PC-9 (cell line): ENCODE results near the gene RSBN1L. TPM values are rescaled to one million over a fixed set of nuclear protein-coding genes. Genes with fewer than 3 reads are reported as not detected.

ENCODE experiments used
- BruUV-seq: library from RNA; stranded (reverse); fragments of 400-500 nt; replicated peaks from 2 replicates; lab custom pipeline; 2021; lab: Mats Ljungman, UMichigan
- CTCF ChIA-PET: fragments of 300-600 bp; sonication (Branson Sonifier 250); formaldehyde crosslinking; loops from one replicate; lab custom pipeline; 2022; ENCODE audit warnings: antibody characterized with exemption; lab: Charles Lee
- POLR2A ChIA-PET: fragments of 300-600 bp; sonication (Branson Sonifier 250); formaldehyde crosslinking; loops from one replicate; lab custom pipeline; 2022; ENCODE audit warnings: antibody characterized with exemption; ENCODE audit not compliant: unreplicated experiment; lab: Charles Lee
- DNase-seq, 2 experiments: peaks; one replicate each; pipeline versions ENCODE4 v3.0.0 to v3.0.0-alpha.2; 2015 to 2022; ENCODE audit warnings: mixed read lengths in 1 of 2
- H2AFZ ChIP-seq: fragments of 200-600 bp; sonication (generic); 2 replicates; pipeline ENCODE4 v1.8.1; 2017; ENCODE audit warnings: antibody characterized with exemption
- H3F3A ChIP-seq: fragments of 200-600 bp; sonication (generic); 2 replicates; pipeline ENCODE4 v1.8.1; 2017; ENCODE audit warnings: antibody characterized with exemption, mild to moderate bottlenecking, low read depth; ENCODE audit not compliant: insufficient read depth
- H3K27ac ChIP-seq: fragments of 200-600 bp; sonication (generic); 2 replicates; pipeline ENCODE4 v1.6.1; 2016; ENCODE audit warnings: mixed run types
- H3K27me3 ChIP-seq: fragments of 200-600 bp; sonication (generic); 2 replicates; pipeline ENCODE4 v1.6.1; 2016; ENCODE audit warnings: low read depth, mixed run types; ENCODE audit not compliant: insufficient read depth
- H3K36me3 ChIP-seq: fragments of 200-600 bp; sonication (generic); 2 replicates; pipeline ENCODE4 v1.6.1; 2016; ENCODE audit warnings: low read depth, mixed run types
- H3K4me1 ChIP-seq: fragments of 200-600 bp; sonication (generic); replicated peaks from 2 replicates; pipeline ENCODE4 v1.6.1; 2016; ENCODE audit warnings: mixed run types; ENCODE audit not compliant: insufficient read depth
- H3K4me2 ChIP-seq: fragments of 200-600 bp; sonication (generic); 2 replicates; pipeline ENCODE4 v1.6.1; 2017; ENCODE audit warnings: mixed run types
- H3K4me3 ChIP-seq: fragments of 200-600 bp; sonication (generic); 2 replicates; pipeline ENCODE4 v1.6.1; 2016; ENCODE audit warnings: mixed run types
- H3K79me2 ChIP-seq: fragments of 200-600 bp; sonication (generic); 2 replicates; pipeline ENCODE4 v1.6.1; 2017; ENCODE audit warnings: low read depth, mixed run types
- H3K9me2 ChIP-seq: fragments of 200-600 bp; sonication (generic); 2 replicates; pipeline ENCODE4 v1.8.1; 2017; ENCODE audit warnings: mild to moderate bottlenecking; ENCODE audit not compliant: insufficient read depth
- H3K9me3 ChIP-seq: fragments of 200-600 bp; sonication (generic); 2 replicates; pipeline ENCODE4 v1.8.1; 2016; ENCODE audit warnings: low read depth; ENCODE audit not compliant: insufficient read depth
- H4K20me1 ChIP-seq: fragments of 200-600 bp; sonication (generic); 2 replicates; pipeline ENCODE4 v1.8.1; 2017; ENCODE audit not compliant: insufficient read depth
- CTCF ChIP-seq: fragments of 200-600 bp; sonication (generic); conservative IDR thresholded peaks from 2 replicates; pipeline ENCODE4 v1.6.1; 2017; ENCODE audit warnings: mixed run types, antibody characterized with exemption, mild to moderate bottlenecking, moderate library complexity
- EZH2 ChIP-seq: fragments of 200-600 bp; sonication (generic); IDR thresholded peaks from 2 replicates; pipeline ENCODE4 v1.8.0; 2017; ENCODE audit warnings: antibody characterized with exemption, low read depth
- intact Hi-C: fragments of 100-400 bp; cut with micrococcal nuclease; formaldehyde crosslinking; loops from one replicate; pipeline ENCODE4 v1.10.0; 2022; ENCODE audit not compliant: unreplicated experiment
- total RNA-seq: library from RNA; stranded (reverse); gene quantifications from 2 replicates; pipeline ENCODE4 v1.2.3, GENCODE V29; 2021

Gene RSBN1L
- total RNA-seq, 1 experiment from 2014 or later = 20.7 TPM

- no peaks in the 10 kb centered on the region for H3K9me3 ChIP-seq
- POLR2A ChIA-PET = interaction anchor here (0.6 kb wide), 1 partner anchor 44 kb away, joined by 3 read pairs; no protein-coding TSS in a partner anchor
- TF ChIP-seq EZH2 (no peak), CTCF (no peak)
- no TSS peak for BruUV-seq
- no peaks in the 10 kb centered on the region; the same call in 1 of the 2 replicates for H3F3A ChIP-seq
- no peaks in the 10 kb centered on the region for H3K9me2 ChIP-seq
- H3K36me3 ChIP-seq = no peaks in the 10 kb centered on the region
- no peaks in the 10 kb centered on the region for H3K27me3 ChIP-seq
- H4K20me1 ChIP-seq = no peaks in the 10 kb centered on the region; the same call in 1 of the 2 replicates
- H3K4me1 ChIP-seq = no peaks in the 10 kb centered on the region
- no peak overlapping the region for H2AFZ ChIP-seq
- 0 out of 2 replicates have a peak, but pooled peaks cover 16% of the 10 kb centered on the region for H3K79me2 ChIP-seq
- intact Hi-C loops = no loop called here
- no peak overlapping the region for H3K27ac ChIP-seq
- CTCF ChIA-PET = no interaction called here
- H3K4me3 ChIP-seq = no peak overlapping the region
- no peak for DNase-seq
- H3K4me2 ChIP-seq = no peak overlapping the region
Measured at GRCh38 chr7:77740257-77740656, 44.0 kb downstream of the RSBN1L start.

GRCh38 chr7:77743518-77743917 lies 47.3 kb downstream of the RSBN1L start:
- CTCF ChIA-PET = no interaction called here
- no peaks in the 10 kb centered on the region for H3K9me3 ChIP-seq
- intact Hi-C loops = no loop called here
- TF ChIP-seq CTCF (no peak), EZH2 (no peak)
- H2AFZ ChIP-seq = no peak overlapping the region
- H3K9me2 ChIP-seq = no peaks in the 10 kb centered on the region
- H3K4me3 ChIP-seq = no peak overlapping the region
- H3K79me2 ChIP-seq = 0 out of 2 replicates have a peak, but pooled peaks cover 6% of the 10 kb centered on the region
- no TSS peak for BruUV-seq
- H3K4me2 ChIP-seq = no peak overlapping the region
- H3K27ac ChIP-seq = no peak overlapping the region
- H4K20me1 ChIP-seq = no peaks in the 10 kb centered on the region
- no peaks in the 10 kb centered on the region for H3K4me1 ChIP-seq
- no peaks in the 10 kb centered on the region for H3K27me3 ChIP-seq
- POLR2A ChIA-PET = no interaction called here
- no peaks in the 10 kb centered on the region; the same call in 1 of the 2 replicates for H3F3A ChIP-seq
- no peak for DNase-seq
- H3K36me3 ChIP-seq = no peaks in the 10 kb centered on the region

- CTCF ChIA-PET = interaction anchor here (0.6 kb wide), 1 partner anchor 138 kb away, joined by 11 read pairs; no protein-coding TSS in a partner anchor
- Histone ChIP-seq H3K36me3 (0 out of 2 replicates have a peak, but pooled peaks cover 6% of the 10 kb centered on the region), H3K79me2 (0 out of 2 replicates have a peak, but pooled peaks cover 3% of the 10 kb centered on the region), H3K27me3 (no peaks in the 10 kb centered on the region), H3K9me2 (no peaks in the 10 kb centered on the region), H3F3A (no peaks in the 10 kb centered on the region; the same call in 1 of the 2 replicates), H4K20me1 (no peaks in the 10 kb centered on the region), H3K4me3 (no peak overlapping the region), H3K27ac (no peak overlapping the region), H3K4me1 (no peaks in the 10 kb centered on the region), H2AFZ (no peak overlapping the region), H3K9me3 (no peaks in the 10 kb centered on the region), H3K4me2 (no peak overlapping the region)
- no TSS peak for BruUV-seq
- intact Hi-C loops = no loop called here
- TF ChIP-seq CTCF = no peak
- TF ChIP-seq EZH2 = no peak
- no peak for DNase-seq
- POLR2A ChIA-PET = no interaction called here
Measured at GRCh38 chr7:77745746-77746145, 49.5 kb downstream of the RSBN1L start.
